ENCODE data around the gene NXF1.
"Not testable (repeated sequence)": the region's sequence is repeated elsewhere in the genome, so short reads cannot be mapped to it uniquely, and the experiment has no call there.

The NXF1 gene

DNA sequence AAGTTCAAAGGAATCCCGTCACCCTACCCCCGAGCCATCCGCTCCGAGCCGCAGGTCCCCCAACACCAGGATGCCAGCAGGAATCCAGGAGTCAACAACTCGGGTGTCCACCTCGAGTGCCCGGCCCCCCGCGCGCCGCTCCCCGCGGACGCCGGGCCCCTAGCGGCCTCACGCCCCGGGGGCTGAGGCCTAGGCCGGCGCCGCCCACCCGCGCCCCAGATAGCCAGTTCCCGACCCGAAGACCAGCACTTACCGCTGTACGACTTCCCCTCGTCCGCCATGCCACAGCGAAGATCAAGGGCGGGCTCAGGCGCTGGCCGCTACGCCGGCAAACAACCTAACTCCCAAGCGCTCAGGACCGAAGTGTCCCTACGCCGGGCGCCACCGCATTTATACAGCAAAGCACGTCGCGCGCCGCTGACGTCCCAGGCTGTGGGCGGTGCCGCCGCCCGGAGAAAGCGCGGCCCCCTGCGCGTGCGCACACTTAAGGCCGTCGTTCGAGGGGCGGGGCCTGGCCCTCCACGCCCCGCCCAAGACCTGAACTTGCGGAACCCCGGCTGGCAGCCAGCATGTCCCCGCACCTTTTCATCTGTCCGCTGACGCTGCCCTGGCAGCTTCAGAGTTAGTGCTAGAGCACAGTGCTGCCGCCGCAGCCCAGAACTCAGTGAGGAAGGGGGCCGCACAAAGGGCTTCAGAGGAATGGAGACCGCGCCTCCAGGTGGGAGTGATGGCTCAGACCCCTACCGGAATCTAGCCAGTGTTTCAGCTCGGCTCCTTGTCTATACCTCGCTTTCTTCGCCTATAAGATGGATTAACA is at the start of gene NXF1:
TSS of gene NXF1 (minus strand) at position 365 of the 817 bp plus-strand sequence. CDS start at position 281, 84 bp downstream.
- DNase-seq (ENCODE audit: low spot score) = peak; percentile 93

DNA sequence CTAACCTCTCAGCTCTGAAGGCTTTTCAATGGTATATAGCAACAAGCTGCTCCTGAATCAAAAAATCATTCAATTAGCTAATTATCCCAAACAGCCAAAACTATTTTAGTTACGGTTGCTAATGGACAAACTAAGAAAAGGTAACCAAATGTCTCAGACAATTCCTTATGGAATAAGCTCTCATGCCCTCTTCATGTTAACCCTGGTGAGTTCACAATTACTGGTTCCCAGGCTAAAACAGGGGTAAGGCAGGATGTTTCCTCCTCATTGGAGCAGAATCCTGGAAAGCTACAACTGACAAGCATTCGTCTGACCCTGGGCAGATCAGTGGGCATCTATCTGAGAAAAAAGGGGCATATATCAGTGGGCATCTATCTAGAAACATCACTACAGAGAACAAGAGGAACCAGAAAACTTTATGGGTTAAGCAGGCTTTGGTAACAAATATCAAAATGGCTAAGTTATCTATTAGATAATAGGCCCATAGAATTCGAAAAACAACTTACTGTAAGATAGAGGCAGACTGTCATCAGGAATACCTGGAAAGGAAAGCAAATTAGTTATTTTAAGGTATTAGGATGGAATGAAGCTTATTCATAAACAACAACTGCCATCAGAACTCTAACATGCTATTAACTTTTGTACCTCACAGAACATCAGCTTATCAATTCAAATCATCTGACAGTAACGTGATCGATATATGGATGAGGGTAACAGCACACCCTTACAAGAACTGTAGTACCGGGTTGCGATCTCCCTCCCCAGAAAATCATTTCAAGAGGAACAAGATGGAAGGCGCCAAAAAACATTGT is 49.0 kb upstream of the NXF1 start:
- no peak for DNase-seq (ENCODE audit: low spot score)

- no peak for DNase-seq (ENCODE audit: low spot score)
Observed at GRCh38 chr11:62853279-62853965, 48.2 kb upstream of the NXF1 start.

DNA sequence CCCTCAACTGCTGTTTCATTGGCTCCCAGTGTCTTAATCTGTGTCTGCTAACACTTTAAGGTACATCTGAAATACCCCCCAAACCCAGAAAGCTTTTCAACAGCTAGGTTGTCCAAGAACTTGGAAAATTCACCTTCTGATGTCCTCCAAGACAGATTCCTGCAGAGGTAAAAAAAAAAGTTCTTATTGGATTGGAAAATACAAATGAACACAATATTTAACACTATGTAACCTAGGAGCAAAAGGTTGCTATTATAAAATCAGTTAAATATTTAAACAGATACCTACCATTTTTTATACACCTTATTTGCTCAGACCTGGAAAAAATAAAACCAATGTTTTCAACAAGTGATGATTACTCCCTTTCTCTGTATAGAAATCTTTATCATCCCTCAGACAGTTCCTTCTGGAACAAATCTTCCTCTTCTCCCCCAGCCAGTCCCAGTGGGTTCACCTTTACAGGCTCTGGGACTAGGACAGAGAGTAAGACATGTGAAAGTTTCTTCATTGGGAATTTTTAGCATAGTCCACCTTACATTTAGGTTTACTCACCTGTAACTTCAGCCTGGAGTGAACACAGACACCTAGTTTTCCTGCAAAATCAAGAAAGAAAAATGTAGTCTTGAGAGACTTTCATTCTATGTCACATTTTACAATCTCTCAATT is 47.4 kb upstream of the NXF1 start:
- DNase-seq (ENCODE audit: low spot score) = no peak

DNA sequence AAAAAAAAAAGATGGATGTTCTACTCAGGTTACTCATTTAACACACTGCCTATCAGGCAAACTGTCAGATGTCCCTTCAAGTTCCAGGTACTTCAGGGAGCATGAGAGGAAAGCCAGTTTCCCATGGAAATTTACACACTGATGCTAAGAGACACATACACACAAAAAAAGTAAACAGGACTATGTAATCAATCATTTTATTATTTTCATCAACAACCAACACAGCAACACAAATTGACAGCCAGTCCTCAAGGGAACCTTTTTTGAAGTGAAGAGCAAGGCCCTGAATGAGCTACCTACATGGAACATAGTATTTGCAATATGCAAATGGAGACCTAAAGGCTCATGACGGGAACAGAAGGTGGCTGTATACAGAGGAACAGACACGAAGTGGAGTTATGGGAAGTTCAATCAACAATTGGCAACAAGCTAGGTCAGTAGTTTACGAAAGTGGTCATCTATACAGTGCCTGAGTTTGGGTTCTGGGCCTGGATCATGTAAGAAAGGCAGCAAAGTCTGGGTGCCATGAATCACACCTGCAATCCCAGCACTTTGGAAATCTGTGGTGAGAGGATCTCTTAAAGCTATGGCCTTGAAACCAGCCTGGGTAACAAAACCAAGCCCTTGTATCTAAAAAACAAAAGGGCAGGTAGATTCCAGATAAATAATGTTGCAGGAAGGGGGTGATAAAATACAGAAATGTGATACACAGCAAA is 46.7 kb upstream of the NXF1 start:
- peak; percentile 50 for DNase-seq (ENCODE audit: low spot score)

DNA sequence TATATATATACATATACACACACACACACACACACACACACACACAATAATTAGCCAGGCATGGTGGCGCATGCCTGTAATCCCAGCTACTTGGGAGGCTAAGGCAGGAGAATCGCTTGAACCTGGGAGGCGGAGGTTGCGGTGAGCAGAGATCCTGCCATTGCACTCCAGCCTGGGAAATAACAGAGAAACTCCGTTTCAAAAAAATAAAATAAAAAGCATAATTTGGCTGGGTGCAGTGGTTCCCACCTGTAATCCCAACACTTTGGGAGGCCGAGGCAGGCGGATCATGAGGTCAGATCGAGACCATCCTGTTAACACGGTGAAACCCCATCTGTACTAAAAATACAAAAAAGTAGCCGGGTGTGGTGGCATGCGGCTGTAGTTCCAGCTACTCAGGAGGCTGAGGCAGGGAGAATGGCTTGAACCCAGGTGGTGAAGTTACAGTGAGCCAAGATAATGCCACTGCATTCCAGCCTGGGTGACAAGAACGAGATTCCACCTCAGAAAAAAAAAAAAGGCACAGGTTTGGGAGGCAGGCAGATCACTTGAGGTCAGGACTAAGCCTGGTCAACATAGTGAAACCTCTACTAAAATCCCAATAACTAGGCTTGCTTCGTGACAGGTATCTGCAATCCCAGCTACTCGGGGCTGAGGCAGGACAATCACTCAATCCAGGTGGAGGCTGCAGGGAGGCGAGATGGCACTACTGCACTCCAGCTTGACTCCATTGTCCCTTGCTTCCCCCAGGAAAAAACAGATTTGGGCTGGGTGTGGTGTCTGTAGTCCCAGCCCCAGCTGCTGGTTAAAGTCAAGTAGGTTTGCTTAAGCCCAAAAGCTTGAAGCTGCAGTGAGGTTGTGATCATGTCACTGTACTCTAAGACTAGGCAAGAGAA is 45.9 kb upstream of the NXF1 start:
- peak; percentile 74 for DNase-seq (ENCODE audit: low spot score)

DNA sequence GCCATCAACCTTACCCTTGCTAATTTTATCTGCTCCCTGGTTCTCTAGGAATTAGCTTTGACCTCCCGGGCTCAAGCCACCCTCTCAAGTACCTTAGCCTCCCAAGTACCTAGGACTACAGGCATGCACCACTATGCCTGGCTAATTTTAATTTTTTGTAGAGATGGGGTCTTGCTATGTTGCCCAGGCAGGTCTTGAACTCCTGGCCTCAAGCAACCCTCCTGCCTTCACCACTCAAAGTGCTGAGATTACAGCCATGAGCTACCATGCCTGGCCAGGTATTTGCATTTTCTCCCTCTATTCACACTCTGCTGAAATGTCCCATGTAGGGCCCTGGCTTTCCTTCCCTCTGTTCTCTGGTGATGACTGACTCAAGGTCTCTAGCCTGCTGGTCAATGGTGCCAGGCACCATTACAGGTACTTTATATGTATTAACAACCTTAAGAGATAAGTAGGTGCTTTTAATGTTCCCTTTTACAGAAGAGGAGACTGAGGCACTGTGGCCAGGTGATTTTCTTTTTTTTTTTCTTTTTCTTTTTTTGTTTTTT is 42.6 kb upstream of the NXF1 start:
- DNase-seq (ENCODE audit: low spot score) = no peak

GRCh38 chr11:62846177-62846576 is 40.9 kb upstream of the NXF1 start:
- DNase-seq (ENCODE audit: low spot score) = no peak

DNA sequence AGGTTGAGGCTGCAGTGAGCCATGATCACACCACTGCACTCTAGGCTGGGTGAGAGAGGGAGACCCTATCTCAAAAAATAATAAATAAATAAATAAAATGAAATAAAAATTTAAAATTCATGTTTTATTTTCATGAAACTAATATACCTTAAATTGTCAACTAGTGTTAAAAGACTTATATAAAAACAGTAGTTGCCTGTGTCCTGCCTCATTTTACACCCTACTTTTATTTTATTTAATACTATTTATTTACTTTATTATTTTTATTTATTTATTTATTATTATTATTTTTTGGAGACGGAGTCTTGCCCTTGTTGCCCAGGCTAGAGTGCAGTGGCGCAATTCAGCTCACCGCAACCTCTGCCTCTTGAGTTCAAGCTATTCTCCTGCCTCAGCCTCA is 38.9 kb upstream of the NXF1 start:
- no peak for DNase-seq (ENCODE audit: low spot score)

GRCh38 chr11:62843466-62843865 is 38.2 kb upstream of the NXF1 start:
- DNase-seq (ENCODE audit: low spot score) = no peak

GRCh38 chr11:62842891-62843290 is 37.7 kb upstream of the NXF1 start:
- DNase-seq (ENCODE audit: low spot score) = not testable (repeated sequence)

- no peak for DNase-seq (ENCODE audit: low spot score)
Observed at GRCh38 chr11:62842171-62842741, 37.0 kb upstream of the NXF1 start.

GRCh38 chr11:62841361-62842170 is 36.3 kb upstream of the NXF1 start:
- DNase-seq (ENCODE audit: low spot score) = peak; percentile 100

GRCh38 chr11:62840721-62841360 is 35.6 kb upstream of the NXF1 start:
- peak; percentile 91 for DNase-seq (ENCODE audit: low spot score)

DNA sequence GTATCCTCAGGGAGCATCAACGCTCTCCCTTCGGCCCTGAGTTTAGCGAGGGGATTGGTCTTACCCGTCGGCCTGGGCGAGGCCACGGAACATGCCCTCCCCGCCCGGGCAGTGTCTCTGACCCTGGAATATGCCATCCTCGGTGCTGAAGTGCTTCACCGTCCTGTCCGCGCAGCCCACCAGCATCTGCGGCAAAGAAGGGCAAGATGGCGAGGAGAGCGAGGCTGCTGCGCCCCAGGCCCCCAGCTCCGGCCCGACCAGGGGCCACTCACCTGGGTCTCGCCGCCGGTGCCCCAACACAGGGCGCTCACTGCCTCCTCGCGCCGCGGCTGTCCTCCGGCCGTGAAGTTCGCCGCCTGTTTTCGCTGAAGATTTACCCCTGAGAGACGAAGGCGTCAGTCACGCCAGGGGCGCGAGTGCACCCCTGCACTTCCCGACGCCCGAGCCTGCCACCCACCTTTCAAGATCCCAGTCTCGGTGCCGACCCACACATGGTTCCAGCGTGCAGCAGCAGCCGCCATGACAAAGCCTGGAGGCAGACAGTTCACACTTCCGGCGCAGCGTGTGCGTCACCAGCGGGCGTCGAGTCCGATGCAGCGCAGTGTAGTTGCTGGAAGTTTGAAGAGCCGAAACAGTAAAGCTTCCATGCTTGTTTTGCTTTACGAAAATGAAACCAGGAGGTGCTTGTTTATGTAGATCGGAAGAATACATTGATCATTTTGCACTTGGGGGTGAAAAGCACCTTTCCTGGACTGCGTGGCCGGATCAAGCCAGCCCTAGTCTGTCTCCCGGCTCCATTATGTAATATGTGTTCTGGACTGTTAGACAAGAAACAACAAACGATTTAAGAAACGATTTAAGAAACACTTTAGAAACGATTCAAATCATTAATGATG is 34.1 kb upstream of the NXF1 start, which contains the start of gene WDR74:
TSS of gene WDR74 (minus strand) at position 541 of the 896 bp plus-strand sequence. CDS start at position 521, 20 bp downstream.
- peak; percentile 96 for DNase-seq (ENCODE audit: low spot score)

DNA sequence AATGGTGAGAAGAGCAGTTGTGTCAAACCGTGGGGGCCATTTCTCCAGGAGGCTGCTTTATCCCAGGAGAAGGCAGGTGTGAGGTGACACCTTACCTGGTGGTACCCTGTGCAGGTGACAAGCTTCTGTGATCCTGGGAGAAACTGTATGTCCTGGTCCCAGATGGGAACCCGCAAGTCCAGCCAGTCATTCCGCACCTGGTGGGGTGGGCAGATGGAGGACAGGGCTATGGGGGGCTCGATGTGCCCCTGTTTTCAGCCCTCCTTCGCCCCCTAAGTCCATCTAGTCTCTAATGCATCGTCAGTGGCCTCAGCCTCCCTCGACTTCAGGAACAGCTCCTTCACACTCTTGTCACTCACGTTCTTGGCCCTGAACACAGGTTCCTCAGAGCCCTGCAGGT is 30.1 kb upstream of the NXF1 start:
- DNase-seq (ENCODE audit: low spot score) = no peak
